ENCODE data around the gene ACAD8.
A peak's percentile ranks its signal among the peaks of the same experiment; 100 is the strongest.

DNA sequence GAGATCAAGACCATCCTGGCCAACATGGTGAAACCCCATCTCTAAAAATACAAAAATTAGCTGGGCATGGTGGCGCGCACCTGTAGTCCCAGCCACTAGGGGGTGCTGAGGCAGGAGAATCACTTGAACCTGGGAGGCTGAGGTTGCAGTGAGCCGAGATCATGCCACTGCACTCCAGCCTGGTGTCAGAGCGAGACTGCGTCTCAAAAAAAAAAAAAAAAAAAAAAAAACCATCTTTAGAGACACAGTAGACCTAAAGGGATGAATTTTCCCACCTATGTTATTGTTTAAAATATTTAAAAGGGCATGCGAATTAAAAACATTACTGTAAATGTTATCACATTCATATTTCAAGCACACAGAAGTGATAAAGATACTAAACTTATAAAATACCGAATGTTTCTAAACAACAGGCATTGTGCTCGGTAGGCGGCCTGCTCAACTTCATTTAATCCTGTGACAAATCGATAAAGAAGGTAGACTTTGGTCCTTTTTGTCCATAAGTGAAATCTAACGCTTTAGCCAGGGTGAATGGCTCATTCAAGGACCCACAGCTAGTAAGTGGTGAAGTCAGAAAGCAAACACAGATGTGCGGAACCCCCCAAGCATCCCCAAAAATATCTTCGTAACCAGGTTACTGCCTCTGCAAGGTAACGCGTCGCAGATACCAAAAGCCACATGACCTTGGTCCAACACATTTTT, 45.7 kb upstream of the ACAD8 start:
- TF ChIP-seq, protein P1, sequence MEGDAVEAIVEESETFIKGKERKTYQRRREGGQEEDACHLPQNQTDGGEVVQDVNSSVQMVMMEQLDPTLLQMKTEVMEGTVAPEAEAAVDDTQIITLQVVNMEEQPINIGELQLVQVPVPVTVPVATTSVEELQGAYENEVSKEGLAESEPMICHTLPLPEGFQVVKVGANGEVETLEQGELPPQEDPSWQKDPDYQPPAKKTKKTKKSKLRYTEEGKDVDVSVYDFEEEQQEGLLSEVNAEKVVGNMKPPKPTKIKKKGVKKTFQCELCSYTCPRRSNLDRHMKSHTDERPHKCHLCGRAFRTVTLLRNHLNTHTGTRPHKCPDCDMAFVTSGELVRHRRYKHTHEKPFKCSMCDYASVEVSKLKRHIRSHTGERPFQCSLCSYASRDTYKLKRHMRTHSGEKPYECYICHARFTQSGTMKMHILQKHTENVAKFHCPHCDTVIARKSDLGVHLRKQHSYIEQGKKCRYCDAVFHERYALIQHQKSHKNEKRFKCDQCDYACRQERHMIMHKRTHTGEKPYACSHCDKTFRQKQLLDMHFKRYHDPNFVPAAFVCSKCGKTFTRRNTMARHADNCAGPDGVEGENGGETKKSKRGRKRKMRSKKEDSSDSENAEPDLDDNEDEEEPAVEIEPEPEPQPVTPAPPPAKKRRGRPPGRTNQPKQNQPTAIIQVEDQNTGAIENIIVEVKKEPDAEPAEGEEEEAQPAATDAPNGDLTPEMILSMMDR (IDR thresholded peaks at IDR 0.05; ENCODE audit: low read depth, low read length), result peak; percentile 41
- TF ChIP-seq POLR2A (IDR thresholded peaks at IDR 0.05; ENCODE audit: extremely low read depth, insufficient read length), result no peak

Data from NB4 (cell line).